ENCODE data around the gene PROB1. TPM values are rescaled to one million over a fixed set of nuclear protein-coding genes. Genes with fewer than 3 reads are reported as not detected.

Gene PROB1
- polyA plus RNA-seq, 1 donor (not counting 4 experiments of a cell fraction or from before 2014, with no cell fraction given) = 0.26 TPM

GRCh38 chr5:139368613-139369012 is 26.3 kb downstream of the PROB1 start:
- Histone ChIP-seq H3K9ac (ENCODE audit: control insufficient read depth, extremely low read depth, insufficient read depth, low read length) (no peak overlapping the region), H3K4me3 (ENCODE audit: control insufficient read depth in 2 of 3, extremely low read depth in 1 of 3, insufficient read depth in 2 of 3, low read depth in 1 of 3, low read length in 3 of 3) (no peak overlapping the region), H3K4me2 (ENCODE audit: control insufficient read depth, extremely low read depth, insufficient read depth, low read depth, low read length) (no peak overlapping the region), H3K27me3 (ENCODE audit: control insufficient read depth, extremely low read depth, insufficient read depth, low read length) (no peaks in the 10 kb centered on the region), H3K9me3 (ENCODE audit: control insufficient read depth, low read depth, low read length) (no peaks in the 10 kb centered on the region), H3K27ac (ENCODE audit: control insufficient read depth, insufficient read depth, low read length) (no peak overlapping the region), H3K4me1 (ENCODE audit: control insufficient read depth, extremely low read depth, insufficient read depth, low read length) (no peaks in the 10 kb centered on the region), H3K79me2 (ENCODE audit: control insufficient read depth, insufficient read depth, low read length) (no peaks in the 10 kb centered on the region), H4K20me1 (ENCODE audit: control insufficient read depth, extremely low read depth, insufficient read depth, low read length) (no peaks in the 10 kb centered on the region), H2AFZ (ENCODE audit: control insufficient read depth, low read length) (no peak overlapping the region), H3K9me1 (ENCODE audit: control insufficient read depth, extremely low read depth, insufficient read depth, low read length) (no peaks in the 10 kb centered on the region), H3K36me3 (ENCODE audit: control insufficient read depth in 2 of 2, extremely low read depth in 1 of 2, insufficient read depth in 2 of 2, low read length in 2 of 2) (peaks cover 19 to 23% of the 10 kb centered on the region in 2 experiments)
- dilution Hi-C loops (cut with MboI; ENCODE audit: extremely low pct_ligation_motif_present, low sequenced_read_pairs) = no loop called here
- DNase-seq (ENCODE audit: low read depth, low spot score) (no peak), FAIRE-seq (no peak)
- no peak for TF ChIP-seq CTCF (optimal IDR thresholded peaks at IDR 0.05 in 1 of 3, IDR thresholded peaks at IDR 0.05 in 1 of 3, conservative IDR thresholded peaks at IDR 0.05 in 1 of 3; ENCODE audit: extremely low read depth in 1 of 3, insufficient read depth in 2 of 3, low read length in 3 of 3)

GRCh38 chr5:139364466-139364865 is 30.4 kb downstream of the PROB1 start:
- no peaks in the 10 kb centered on the region for H4K20me1 ChIP-seq (ENCODE audit: control insufficient read depth, extremely low read depth, insufficient read depth, low read length)
- FAIRE-seq (no peak), DNase-seq (ENCODE audit: low read depth, low spot score) (no peak)
- TF ChIP-seq EZH2 (IDR thresholded peaks at IDR 0.05; ENCODE audit: low read length) = no peak
- no peak for TF ChIP-seq CTCF (optimal IDR thresholded peaks at IDR 0.05 in 1 of 3, IDR thresholded peaks at IDR 0.05 in 1 of 3, conservative IDR thresholded peaks at IDR 0.05 in 1 of 3; ENCODE audit: extremely low read depth in 1 of 3, insufficient read depth in 2 of 3, low read length in 3 of 3)
- H3K9ac ChIP-seq (ENCODE audit: control insufficient read depth, extremely low read depth, insufficient read depth, low read length) = no peak overlapping the region
- no peak overlapping the region for H3K4me2 ChIP-seq (ENCODE audit: control insufficient read depth, extremely low read depth, insufficient read depth, low read depth, low read length)
- no peaks in the 10 kb centered on the region for H3K9me1 ChIP-seq (ENCODE audit: control insufficient read depth, extremely low read depth, insufficient read depth, low read length)
- no peaks in the 10 kb centered on the region for H3K4me1 ChIP-seq (ENCODE audit: control insufficient read depth, extremely low read depth, insufficient read depth, low read length)
- H3K27me3 ChIP-seq (ENCODE audit: control insufficient read depth, extremely low read depth, insufficient read depth, low read length) = no peaks in the 10 kb centered on the region
- dilution Hi-C loops (cut with MboI; ENCODE audit: extremely low pct_ligation_motif_present, low sequenced_read_pairs) = no loop called here
- H3K9me3 ChIP-seq (ENCODE audit: control insufficient read depth, low read depth, low read length) = no peaks in the 10 kb centered on the region
- no peak overlapping the region for H3K4me3 ChIP-seq (ENCODE audit: control insufficient read depth in 2 of 3, extremely low read depth in 1 of 3, insufficient read depth in 2 of 3, low read depth in 1 of 3, low read length in 3 of 3)
- no peak overlapping the region for H3K27ac ChIP-seq (ENCODE audit: control insufficient read depth, insufficient read depth, low read length)
- peaks cover 15% of the 10 kb centered on the region for H3K79me2 ChIP-seq (ENCODE audit: control insufficient read depth, insufficient read depth, low read length)
- peaks cover 11 to 13% of the 10 kb centered on the region in 2 experiments for H3K36me3 ChIP-seq (ENCODE audit: control insufficient read depth in 2 of 2, extremely low read depth in 1 of 2, insufficient read depth in 2 of 2, low read length in 2 of 2)
- H2AFZ ChIP-seq (ENCODE audit: control insufficient read depth, low read length) = no peak overlapping the region
